H9 (cell line): ENCODE measurements around the gene CERK. TPM values are rescaled to one million over a fixed set of nuclear protein-coding genes. Genes with fewer than 3 reads are reported as not detected.
A peak's percentile ranks its signal among the peaks of the same experiment; 100 is the strongest.

ENCODE experiments used
- DNase-seq: peaks from one replicate; pipeline ENCODE4 v3.0.0-alpha.2; 2017
- H2AFZ ChIP-seq: one replicate; pipeline ENCODE4 v1.6.1; 2013; ENCODE audit warnings: mild to moderate bottlenecking, low read length, control low read depth, moderate library complexity
- H2AK5ac ChIP-seq: 2 replicates; pipeline ENCODE4 v1.6.1; 2013; ENCODE audit warnings: low read length, control low read depth, mixed read lengths; ENCODE audit not compliant: insufficient read length
- H2BK120ac ChIP-seq: one replicate; pipeline ENCODE4 v1.6.1; 2013; ENCODE audit warnings: low read depth, mild to moderate bottlenecking, low read length, control low read depth, inconsistent platforms; ENCODE audit not compliant: poor library complexity, severe bottlenecking
- H2BK12ac ChIP-seq: 2 replicates; pipeline ENCODE4 v1.6.1; 2013; ENCODE audit warnings: low read length, control low read depth, mixed read lengths, low read depth; ENCODE audit not compliant: insufficient read length
- H2BK15ac ChIP-seq: 2 replicates; pipeline ENCODE4 v1.6.1; 2013; ENCODE audit warnings: low read depth, low read length, control low read depth
- H2BK20ac ChIP-seq: one replicate; pipeline ENCODE4 v1.6.1; 2013; ENCODE audit warnings: low read depth, mild to moderate bottlenecking, low read length, control low read depth, inconsistent platforms; ENCODE audit not compliant: poor library complexity, severe bottlenecking
- H2BK5ac ChIP-seq: 2 replicates; pipeline ENCODE4 v1.6.1; 2013; ENCODE audit warnings: low read length, control low read depth, mixed read lengths; ENCODE audit not compliant: insufficient read length
- H3K14ac ChIP-seq: 2 replicates; pipeline ENCODE4 v1.6.1; 2013; ENCODE audit warnings: low read length, control low read depth; ENCODE audit not compliant: insufficient read depth
- H3K18ac ChIP-seq: 2 replicates; pipeline ENCODE4 v1.6.1; 2013; ENCODE audit warnings: low read depth, mild to moderate bottlenecking, mixed read lengths, low read length, control low read depth; ENCODE audit not compliant: insufficient read length
- H3K23ac ChIP-seq: 2 replicates; pipeline ENCODE4 v1.6.1; 2013; ENCODE audit warnings: low read length, control low read depth, mixed read lengths, low read depth; ENCODE audit not compliant: insufficient read length
- H3K23me2 ChIP-seq: 2 replicates; pipeline ENCODE4 v1.6.1; 2013; ENCODE audit warnings: low read depth, mild to moderate bottlenecking, mixed read lengths, low read length, control low read depth; ENCODE audit not compliant: insufficient read length, poor library complexity, severe bottlenecking
- H3K27ac ChIP-seq: 2 replicates; pipeline ENCODE4 v1.5.1; 2013; ENCODE audit warnings: low read length, control low read depth, mixed read lengths, low read depth; ENCODE audit not compliant: insufficient read length
- H3K27me3 ChIP-seq: 2 replicates; pipeline ENCODE4 v1.6.1; 2013; ENCODE audit warnings: low read length, control low read depth, inconsistent platforms; ENCODE audit not compliant: insufficient read depth
- H3K4ac ChIP-seq: 2 replicates; pipeline ENCODE4 v1.6.1; 2013; ENCODE audit warnings: low read depth, mild to moderate bottlenecking, control low read depth, inconsistent platforms, low read length, moderate library complexity
- H3K4me1 ChIP-seq: 2 replicates; pipeline ENCODE4 v1.6.1; 2013; ENCODE audit warnings: low read length, control low read depth, inconsistent platforms; ENCODE audit not compliant: insufficient read depth
- H3K4me2 ChIP-seq: 2 replicates; pipeline ENCODE4 v1.6.1; 2013; ENCODE audit warnings: low read length, control low read depth, mixed read lengths; ENCODE audit not compliant: insufficient read length, insufficient read depth
- H3K56ac ChIP-seq: 2 replicates; pipeline ENCODE4 v1.6.1; 2013; ENCODE audit warnings: low read depth, mild to moderate bottlenecking, mixed read lengths, low read length, control low read depth; ENCODE audit not compliant: insufficient read length
- H3K79me1 ChIP-seq: 2 replicates; pipeline ENCODE4 v1.6.1; 2013; ENCODE audit warnings: low read depth, mild to moderate bottlenecking, moderate library complexity, low read length, control low read depth, inconsistent platforms; ENCODE audit not compliant: insufficient read depth, poor library complexity, severe bottlenecking
- H3K79me2 ChIP-seq: 2 replicates; pipeline ENCODE4 v1.6.1; 2013; ENCODE audit warnings: low read length, control low read depth, inconsistent platforms; ENCODE audit not compliant: insufficient read depth
- H3K9ac ChIP-seq: 2 replicates; pipeline ENCODE4 v1.6.1; 2013; ENCODE audit warnings: low read length, control low read depth, mixed read lengths; ENCODE audit not compliant: insufficient read length; ENCODE audit errors: extremely low read depth
- H3K9me3 ChIP-seq: one replicate; pipeline ENCODE4 v1.6.1; 2013; ENCODE audit warnings: low read depth, low read length, inconsistent platforms; ENCODE audit not compliant: control insufficient read depth
- H3T11ph ChIP-seq: one replicate; pipeline ENCODE4 v1.6.1; 2013; ENCODE audit warnings: mild to moderate bottlenecking, low read length, control low read depth, inconsistent platforms
- H4K20me1 ChIP-seq: one replicate; pipeline ENCODE4 v1.6.1; 2013; ENCODE audit not compliant: control insufficient read depth, insufficient read length, insufficient read depth
- H4K5ac ChIP-seq: 2 replicates; pipeline ENCODE4 v1.6.1; 2013; ENCODE audit warnings: low read depth, mild to moderate bottlenecking, mixed read lengths, low read length, control low read depth; ENCODE audit not compliant: insufficient read length
- H4K8ac ChIP-seq: replicated peaks from 2 replicates; pipeline ENCODE4 v1.6.1; 2013; ENCODE audit warnings: low read length, control low read depth, mixed read lengths, low read depth; ENCODE audit not compliant: insufficient read length
- H4K91ac ChIP-seq: 2 replicates; pipeline ENCODE4 v1.6.1; 2013; ENCODE audit warnings: low read depth, mild to moderate bottlenecking, moderate library complexity, mixed read lengths, low read length, control low read depth; ENCODE audit not compliant: insufficient read length
- H3K27ac Mint-ChIP-seq, 3 experiments: 2 replicates in 2 of 3; 3 replicates in 1 of 3; pipeline ENCODE4 v1.8.0; 2020 to 2021; ENCODE audit warnings: mixed read lengths in 3 of 3, mild to moderate bottlenecking in 1 of 3, moderate library complexity in 1 of 3
- H3K27me3 Mint-ChIP-seq: 2 replicates; pipeline ENCODE4 v1.8.0; 2021; ENCODE audit warnings: low read depth, mild to moderate bottlenecking, moderate library complexity, mixed read lengths
- H3K36me3 Mint-ChIP-seq, 3 experiments: 2 replicates in 2 of 3; 3 replicates in 1 of 3; pipeline ENCODE4 v1.8.0; 2020 to 2021; ENCODE audit warnings: low read depth in 3 of 3, mixed read lengths in 3 of 3; ENCODE audit not compliant: insufficient read depth in 1 of 3
- H3K4me1 Mint-ChIP-seq, 2 experiments: 2 replicates each; pipeline ENCODE4 v1.8.0; 2020; ENCODE audit warnings: mixed read lengths in 2 of 2
- H3K4me3 Mint-ChIP-seq, 2 experiments: 2 replicates in 1 of 2; 3 replicates in 1 of 2; pipeline ENCODE4 v1.8.0; 2020 to 2021; ENCODE audit warnings: mild to moderate bottlenecking in 2 of 2, mixed read lengths in 2 of 2, moderate library complexity in 1 of 2
- H3K9me3 Mint-ChIP-seq, 2 experiments: 2 replicates in 1 of 2; 3 replicates in 1 of 2; pipeline ENCODE4 v1.8.0; 2020; ENCODE audit warnings: mild to moderate bottlenecking in 2 of 2, mixed read lengths in 2 of 2, moderate library complexity in 1 of 2
- WGBS: extraction: QIAGEN DNeasy Blood & Tissue Kit; methylation state at CpG from one replicate; pipeline ENCODE4 v1.1.7; 2013; ENCODE audit warnings: missing lambda C conversion rate, low lambda C conversion rate, mixed read lengths; ENCODE audit not compliant: insufficient read length; ENCODE audit errors: extremely low coverage; 5-methylcytosine and 5-hydroxymethylcytosine counted together
- total RNA-seq: library from RNA; stranded (reverse); gene quantifications from 2 replicates; pipeline ENCODE4 v1.2.1, GENCODE V29; 2021
- TF ChIP-seq, protein P1 (sequence below): fragments of 200-600 bp; sonication (generic); conservative IDR thresholded peaks from 3 replicates; pipeline ENCODE4 v1.8.0; 2021; ENCODE audit warnings: antibody characterized with exemption, mild to moderate bottlenecking

Gene CERK
- total RNA-seq, 1 experiment from 2014 or later = 47.1 TPM

DNA sequence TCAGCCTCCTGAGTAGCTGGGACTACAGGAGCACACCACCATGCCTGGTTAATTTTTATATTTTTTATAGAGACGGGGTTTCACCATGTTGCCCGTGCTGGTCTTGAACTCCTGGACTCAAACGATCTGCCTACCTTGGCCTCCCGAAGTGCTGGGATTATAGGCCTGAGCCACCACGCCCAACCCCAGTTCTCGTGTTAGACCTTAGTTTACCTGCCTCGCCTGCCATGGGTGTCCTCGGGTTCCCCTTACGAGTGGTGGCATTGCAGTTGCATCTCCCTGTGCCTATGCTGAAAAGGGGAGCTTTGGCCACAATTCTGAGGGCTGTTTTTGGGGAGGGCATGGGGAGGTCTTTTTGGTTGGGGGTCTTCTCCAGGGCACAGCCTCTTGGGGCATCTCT lies 43.2 kb upstream of the CERK start:
- Mint-ChIP-seq H3K4me1 (peaks cover 6 to 12% of the 10 kb centered on the region in 2 experiments; a peak in 3 of 4 replicates), H3K27ac (peak overlapping the region in 1 of 3 experiments; percentile 86; a peak in 1 of 7 replicates), H3K36me3 (no peaks in the 10 kb centered on the region; a peak in 2 of 7 replicates), H3K27me3 (no peaks in the 10 kb centered on the region), H3K9me3 (no peaks in the 10 kb centered on the region), H3K4me3 (no peak overlapping the region)
- no peak overlapping the region for H2BK12ac ChIP-seq
- no peak overlapping the region for H2BK120ac ChIP-seq
- H2BK5ac ChIP-seq = no peak overlapping the region
- no peaks in the 10 kb centered on the region for H3K9me3 ChIP-seq
- H3K56ac ChIP-seq = no peak overlapping the region
- TF ChIP-seq, protein P1, sequence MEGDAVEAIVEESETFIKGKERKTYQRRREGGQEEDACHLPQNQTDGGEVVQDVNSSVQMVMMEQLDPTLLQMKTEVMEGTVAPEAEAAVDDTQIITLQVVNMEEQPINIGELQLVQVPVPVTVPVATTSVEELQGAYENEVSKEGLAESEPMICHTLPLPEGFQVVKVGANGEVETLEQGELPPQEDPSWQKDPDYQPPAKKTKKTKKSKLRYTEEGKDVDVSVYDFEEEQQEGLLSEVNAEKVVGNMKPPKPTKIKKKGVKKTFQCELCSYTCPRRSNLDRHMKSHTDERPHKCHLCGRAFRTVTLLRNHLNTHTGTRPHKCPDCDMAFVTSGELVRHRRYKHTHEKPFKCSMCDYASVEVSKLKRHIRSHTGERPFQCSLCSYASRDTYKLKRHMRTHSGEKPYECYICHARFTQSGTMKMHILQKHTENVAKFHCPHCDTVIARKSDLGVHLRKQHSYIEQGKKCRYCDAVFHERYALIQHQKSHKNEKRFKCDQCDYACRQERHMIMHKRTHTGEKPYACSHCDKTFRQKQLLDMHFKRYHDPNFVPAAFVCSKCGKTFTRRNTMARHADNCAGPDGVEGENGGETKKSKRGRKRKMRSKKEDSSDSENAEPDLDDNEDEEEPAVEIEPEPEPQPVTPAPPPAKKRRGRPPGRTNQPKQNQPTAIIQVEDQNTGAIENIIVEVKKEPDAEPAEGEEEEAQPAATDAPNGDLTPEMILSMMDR = no peak
- WGBS = no CpG with 5 or more reads among the region's 9 CpGs
- peaks cover 6% of the 10 kb centered on the region for H3K79me1 ChIP-seq
- no peak overlapping the region for H4K91ac ChIP-seq
- H4K20me1 ChIP-seq = no peaks in the 10 kb centered on the region
- no peak overlapping the region for H3K23ac ChIP-seq
- H2BK20ac ChIP-seq = no peak overlapping the region
- DNase-seq = no peak
- no peak overlapping the region for H3K27ac ChIP-seq
- no peak overlapping the region for H2AK5ac ChIP-seq
- H2AFZ ChIP-seq = no peak overlapping the region
- no peaks in the 10 kb centered on the region for H3K27me3 ChIP-seq
- H4K8ac ChIP-seq = no peak overlapping the region
- H3K79me2 ChIP-seq = peaks cover 5% of the 10 kb centered on the region; the same call in 1 of the 2 replicates
- no peak overlapping the region for H2BK15ac ChIP-seq
- H3K18ac ChIP-seq = no peak overlapping the region
- H4K5ac ChIP-seq = no peak overlapping the region
- H3K4ac ChIP-seq = no peak overlapping the region
- H3K4me1 ChIP-seq = no peaks in the 10 kb centered on the region
- H3K9ac ChIP-seq = no peak overlapping the region
- no peak overlapping the region for H3K4me2 ChIP-seq
- no peaks in the 10 kb centered on the region for H3K23me2 ChIP-seq
- H3T11ph ChIP-seq = no peak overlapping the region
- no peak overlapping the region for H3K14ac ChIP-seq
